MM.1S (cell line): ENCODE results near the gene ECPAS.

Source experiments
- EZH2 ChIP-seq: fragments of 300-600 bp; sonication (generic); optimal IDR thresholded peaks from 2 replicates; pipeline ENCODE3; 2017; ENCODE audit warnings: low read depth, mild to moderate bottlenecking, antibody characterized with exemption, low read length, mixed read lengths
- TF ChIP-seq, protein P1 (sequence below): fragments of 300-600 bp; sonication (generic); IDR thresholded peaks from 2 replicates; pipeline ENCODE4 v1.5.1; 2016; ENCODE audit warnings: antibody characterized with exemption, low read length, mixed read lengths

DNA sequence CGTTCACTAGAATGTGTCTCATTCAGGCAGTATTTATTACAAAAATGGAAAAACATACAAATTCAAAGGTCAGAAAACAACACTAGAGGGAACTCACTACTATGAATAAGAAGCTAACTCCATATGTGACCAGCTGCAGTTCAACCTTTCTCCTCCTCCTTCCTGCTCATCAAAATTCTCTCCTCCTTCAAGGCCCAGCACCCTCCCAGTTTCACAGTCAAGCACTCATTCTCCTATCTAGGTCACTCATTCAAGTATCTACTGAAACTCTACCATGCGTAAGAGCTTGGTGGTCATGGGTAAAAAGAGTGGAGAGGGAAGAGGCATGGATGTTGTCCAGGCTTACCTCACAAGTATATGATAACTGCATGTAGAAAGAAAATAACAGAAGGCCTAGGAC is 27.7 kb downstream of the ECPAS start:
- TF ChIP-seq, protein P1, sequence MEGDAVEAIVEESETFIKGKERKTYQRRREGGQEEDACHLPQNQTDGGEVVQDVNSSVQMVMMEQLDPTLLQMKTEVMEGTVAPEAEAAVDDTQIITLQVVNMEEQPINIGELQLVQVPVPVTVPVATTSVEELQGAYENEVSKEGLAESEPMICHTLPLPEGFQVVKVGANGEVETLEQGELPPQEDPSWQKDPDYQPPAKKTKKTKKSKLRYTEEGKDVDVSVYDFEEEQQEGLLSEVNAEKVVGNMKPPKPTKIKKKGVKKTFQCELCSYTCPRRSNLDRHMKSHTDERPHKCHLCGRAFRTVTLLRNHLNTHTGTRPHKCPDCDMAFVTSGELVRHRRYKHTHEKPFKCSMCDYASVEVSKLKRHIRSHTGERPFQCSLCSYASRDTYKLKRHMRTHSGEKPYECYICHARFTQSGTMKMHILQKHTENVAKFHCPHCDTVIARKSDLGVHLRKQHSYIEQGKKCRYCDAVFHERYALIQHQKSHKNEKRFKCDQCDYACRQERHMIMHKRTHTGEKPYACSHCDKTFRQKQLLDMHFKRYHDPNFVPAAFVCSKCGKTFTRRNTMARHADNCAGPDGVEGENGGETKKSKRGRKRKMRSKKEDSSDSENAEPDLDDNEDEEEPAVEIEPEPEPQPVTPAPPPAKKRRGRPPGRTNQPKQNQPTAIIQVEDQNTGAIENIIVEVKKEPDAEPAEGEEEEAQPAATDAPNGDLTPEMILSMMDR, result no peak
- no peak for TF ChIP-seq EZH2
